ENCODE data around the gene PLD6. TPM values are rescaled to one million over a fixed set of nuclear protein-coding genes. Genes with fewer than 3 reads are reported as not detected.
A peak's percentile ranks its signal among the peaks of the same experiment; 100 is the strongest.
"Not testable (repeated sequence)": the region's sequence is repeated elsewhere in the genome, so short reads cannot be mapped to it uniquely, and the experiment has no call there.

Gene PLD6
- total RNA-seq, 1 donor from 2014 or later: 6.4 TPM

DNA sequence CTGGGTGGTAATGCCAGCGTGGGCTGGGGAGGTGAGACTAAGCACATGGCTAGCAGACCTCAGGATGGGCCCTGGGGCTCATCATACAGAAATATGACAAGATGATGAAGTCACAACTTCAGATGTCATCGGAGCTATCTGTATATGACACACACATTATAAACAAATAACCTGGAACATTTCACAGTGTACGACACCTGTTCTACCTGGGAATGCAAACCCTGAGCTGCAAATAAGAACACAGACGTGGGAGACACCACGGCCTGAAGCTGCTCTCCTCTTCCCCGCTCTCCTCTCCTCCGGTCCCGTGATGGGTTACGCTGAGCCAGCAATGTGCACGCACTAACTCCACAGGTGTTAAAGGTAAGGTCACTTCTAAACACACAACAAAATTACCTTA lies 4.9 kb downstream of the PLD6 start:
- DNase-seq (ENCODE audit: low spot score): no peak

DNA sequence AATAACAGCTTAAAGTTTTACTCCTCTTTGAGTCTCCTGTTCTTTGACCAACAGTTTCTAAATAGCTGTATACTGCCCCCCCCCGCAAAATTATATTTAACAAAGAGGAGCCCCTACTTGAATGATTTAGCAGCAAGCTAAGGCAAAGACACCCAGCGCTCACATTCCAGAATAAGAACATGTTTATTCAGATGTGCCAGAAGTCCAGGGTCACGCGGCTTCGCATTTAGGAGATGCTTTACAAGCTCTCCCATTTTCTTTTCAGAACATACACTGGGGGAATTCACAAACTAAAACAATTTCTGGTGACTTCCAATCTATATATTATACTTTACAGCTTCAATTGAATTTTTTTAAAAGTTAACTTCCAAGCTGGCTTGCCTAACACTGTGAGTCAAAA lies 5.3 kb downstream of the PLD6 start:
- DNase-seq (ENCODE audit: low spot score): peak; percentile 60

DNA sequence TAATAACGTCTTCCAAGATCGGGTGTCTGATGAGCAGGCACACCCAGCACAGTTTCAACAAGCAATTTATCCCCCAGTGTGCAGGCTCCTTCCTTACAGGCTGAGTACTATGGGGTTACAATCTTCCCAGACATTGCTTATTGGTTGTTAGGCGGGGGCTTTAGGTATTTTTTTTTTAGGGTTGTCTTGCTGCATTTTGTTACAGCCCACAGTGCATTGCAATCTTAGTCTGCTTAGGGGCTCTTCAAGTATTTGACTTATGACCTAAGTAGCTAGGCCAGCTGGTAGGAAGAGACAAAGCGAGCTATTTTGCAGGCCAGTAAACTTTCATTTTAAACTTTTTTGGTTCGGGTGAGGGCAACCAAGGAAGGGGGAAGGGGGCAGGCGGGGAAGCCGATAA lies 5.8 kb downstream of the PLD6 start:
- no peak for DNase-seq (ENCODE audit: low spot score)

DNA sequence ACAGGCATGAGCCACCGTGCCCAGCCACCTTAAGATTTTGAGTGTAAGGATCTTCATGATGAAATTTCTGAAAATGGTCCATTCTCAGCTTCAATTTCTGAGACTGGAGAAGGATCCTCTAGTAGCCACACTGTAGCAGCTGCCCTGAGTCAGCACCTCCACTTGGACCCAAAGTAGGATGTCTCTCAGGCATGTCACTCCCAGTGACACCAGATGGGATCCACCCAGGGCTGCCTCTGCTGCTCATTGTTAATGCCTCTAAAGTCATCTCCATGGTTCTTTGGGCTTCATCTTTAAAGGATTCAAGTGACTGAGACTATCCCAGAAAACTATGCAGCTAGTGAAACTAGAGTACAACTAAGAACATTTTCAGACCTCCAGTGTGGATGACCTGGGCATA lies 7.9 kb downstream of the PLD6 start:
- no peak for DNase-seq (ENCODE audit: low spot score)

DNA sequence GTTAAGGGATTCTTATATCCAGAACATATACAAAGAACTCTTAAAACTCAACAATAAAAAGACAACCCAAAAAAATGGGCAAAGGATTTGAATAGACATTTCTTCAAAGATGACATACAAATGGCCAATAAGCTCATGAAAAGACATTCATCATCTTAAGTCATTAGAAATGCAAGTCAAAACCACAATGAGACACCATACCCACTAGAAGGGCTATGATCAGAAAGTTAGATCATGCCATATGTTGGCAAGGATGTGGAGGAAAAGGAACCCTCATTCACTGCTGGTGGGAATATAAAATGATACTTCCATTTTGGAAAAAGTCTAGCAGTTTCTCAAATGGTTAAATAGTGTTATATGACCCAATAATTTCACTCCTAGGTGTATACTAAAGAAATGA lies 9.4 kb downstream of the PLD6 start:
- DNase-seq (ENCODE audit: low spot score): no peak

DNA sequence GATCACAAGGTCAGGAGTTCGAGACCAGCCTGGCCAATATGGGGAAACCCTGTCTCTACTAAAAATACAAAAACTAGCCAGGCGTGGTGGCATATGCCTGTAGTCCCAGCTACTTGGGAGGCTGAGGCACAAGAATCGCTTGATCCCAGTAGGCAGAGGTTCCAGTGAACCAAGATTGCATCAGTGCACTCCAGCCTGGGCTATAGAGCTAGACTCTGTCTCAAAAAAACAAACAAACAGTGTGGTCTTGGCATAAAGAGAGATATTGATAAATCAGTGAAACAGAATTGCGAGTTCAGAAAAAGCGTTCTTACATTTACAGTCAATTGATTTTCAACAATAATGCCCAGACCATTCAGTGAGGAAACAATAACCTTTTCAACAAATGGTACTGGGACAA lies 10.7 kb downstream of the PLD6 start:
- DNase-seq (ENCODE audit: low spot score): not testable (repeated sequence)

DNA sequence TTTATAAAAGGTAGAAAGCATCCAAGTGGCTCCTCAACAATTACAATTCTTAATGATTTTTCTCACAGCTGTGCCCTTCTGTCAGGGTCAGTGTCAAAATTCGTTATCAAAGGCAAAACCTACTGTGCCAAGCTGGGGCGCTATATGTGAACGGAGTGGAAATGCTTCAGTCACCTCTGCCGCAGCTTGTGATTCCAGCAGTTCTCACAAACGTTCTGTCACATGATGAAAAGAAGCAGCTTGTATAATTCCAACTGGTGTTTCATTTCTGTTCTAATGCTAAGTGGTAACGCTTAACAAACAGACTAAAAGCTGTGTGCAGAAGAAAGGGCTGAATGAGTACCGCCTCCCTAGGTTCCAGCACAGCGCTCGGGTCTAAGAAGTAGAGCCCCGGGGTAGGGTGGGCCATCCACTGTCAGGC lies 14.2 kb downstream of the PLD6 start:
- no peak for DNase-seq (ENCODE audit: low spot score)

DNA sequence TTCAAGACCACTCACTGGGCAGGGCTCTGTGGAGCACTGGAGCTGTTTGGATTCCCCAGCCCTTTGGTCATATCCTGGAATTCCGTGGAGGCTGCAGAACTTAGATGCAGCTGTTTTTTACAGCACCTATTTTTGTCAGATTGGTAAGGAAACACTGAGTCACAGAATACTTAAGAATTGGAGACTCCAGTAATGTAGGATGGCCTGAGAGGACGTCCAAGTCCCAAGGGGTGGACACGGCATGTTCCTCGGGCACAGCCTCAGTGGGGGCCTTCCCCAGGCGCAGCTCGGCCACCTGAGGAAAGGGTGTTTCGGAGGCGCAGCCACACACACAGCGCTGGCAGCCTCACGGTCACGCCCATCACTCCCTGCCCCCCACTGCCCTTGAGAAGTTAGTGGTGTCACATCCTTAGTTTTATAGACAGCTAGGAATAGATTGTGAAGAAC lies 14.8 kb downstream of the PLD6 start:
- DNase-seq (ENCODE audit: low spot score): no peak

DNA sequence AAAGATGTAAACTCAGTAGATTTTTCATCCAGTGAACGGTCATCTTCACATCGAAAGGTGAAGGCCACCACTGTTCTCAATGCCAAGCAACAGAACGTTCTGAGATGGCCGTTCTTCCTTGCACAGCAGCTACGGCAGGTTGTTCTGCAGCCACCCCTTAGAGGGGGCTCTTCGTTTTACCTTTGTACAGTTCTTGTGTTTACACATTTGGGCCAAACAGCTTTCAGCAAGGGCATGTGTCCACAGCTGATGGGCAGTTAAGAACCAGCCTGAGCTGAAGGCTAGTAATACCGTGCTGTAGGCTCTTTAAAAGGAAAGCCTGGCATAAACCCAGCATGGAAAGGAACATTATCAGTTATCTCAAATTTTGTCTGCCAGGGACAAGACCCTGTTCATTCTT lies 15.9 kb downstream of the PLD6 start:
- no peak for DNase-seq (ENCODE audit: low spot score)

DNA sequence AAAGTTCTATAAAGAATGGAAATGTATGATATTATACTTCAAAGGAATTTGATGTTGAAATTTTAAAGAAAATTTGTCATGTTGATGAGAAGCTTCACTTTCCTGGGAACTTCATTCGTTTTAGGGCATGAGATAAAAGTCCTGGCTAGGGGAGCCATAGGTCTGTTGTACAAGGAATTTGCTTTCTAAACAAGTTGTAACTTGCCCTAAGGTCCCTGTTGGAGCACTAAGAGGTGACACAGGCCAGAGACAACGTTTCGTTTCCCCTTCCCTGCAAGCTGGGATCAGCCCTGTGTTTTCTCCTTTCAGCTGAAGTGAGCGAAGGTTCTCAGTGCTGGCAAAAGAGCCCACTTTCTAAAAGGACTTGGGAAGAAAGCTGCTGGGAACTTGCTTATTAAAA lies 16.6 kb downstream of the PLD6 start:
- DNase-seq (ENCODE audit: low spot score): no peak

DNA sequence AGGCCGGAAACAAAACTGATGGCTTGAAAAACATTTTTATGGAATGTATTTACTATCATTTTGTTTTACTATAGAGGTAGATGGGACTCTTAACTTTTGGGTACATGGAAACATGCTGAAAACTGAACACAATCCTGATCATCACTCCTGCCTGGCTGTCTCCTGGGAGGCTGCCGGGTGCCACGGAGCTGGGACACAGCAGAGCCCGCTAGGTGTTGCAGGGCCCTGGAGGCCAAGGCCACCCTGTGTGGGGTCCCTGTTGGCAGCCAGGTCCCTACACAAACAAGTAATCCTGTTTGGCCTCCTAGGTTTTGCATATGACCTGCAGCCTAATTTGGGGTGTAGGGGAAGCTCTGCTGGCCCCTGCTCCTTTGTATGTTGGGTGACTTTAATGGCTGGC lies 17.5 kb downstream of the PLD6 start:
- no peak for DNase-seq (ENCODE audit: low spot score)

DNA sequence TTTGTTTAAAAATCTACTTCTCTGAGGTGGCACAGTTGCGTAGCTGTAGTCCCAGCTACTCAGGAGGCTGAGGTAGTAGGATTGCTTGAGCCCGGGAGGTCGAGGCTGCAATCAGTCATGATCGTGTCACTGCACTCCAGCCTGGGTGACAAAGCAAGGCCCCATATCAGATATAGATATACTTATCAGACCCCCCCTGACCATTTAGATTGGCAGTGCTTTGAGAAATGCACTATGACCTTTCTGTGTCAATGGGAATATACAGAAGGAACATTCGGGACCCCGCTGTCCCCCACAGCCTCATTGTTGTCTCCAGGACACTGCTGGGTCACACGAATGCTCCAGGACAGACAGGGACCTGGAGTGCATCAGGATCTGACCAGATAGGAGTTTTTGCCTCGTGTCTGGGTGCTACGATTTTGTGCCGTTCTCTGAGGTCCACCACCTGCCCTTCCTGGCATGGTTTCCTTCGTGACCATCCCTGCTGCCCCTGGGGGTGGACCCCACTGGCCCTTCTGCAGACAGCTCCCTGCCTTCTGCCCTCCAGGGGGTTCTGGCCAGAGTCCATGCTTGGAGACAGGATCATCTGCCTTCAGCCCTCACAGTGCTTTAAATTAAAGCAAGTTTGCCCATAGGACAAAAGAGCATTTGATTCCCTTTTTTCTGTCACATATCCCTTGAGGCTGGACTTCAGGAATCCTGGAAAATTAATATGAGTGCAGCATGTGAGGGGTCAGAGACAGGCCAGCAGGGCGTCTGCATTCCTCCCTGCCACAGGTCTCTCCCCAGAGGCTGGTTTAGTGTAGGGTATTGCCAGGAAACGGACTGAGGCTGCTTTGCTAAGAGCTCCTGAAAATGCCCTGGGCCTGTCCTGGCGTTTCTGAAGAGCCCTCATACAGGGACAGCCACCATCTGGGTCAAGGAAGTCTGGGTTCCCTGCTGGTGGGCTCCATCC lies 19.3 kb downstream of the PLD6 start:
- DNase-seq (ENCODE audit: low spot score): no peak

DNA sequence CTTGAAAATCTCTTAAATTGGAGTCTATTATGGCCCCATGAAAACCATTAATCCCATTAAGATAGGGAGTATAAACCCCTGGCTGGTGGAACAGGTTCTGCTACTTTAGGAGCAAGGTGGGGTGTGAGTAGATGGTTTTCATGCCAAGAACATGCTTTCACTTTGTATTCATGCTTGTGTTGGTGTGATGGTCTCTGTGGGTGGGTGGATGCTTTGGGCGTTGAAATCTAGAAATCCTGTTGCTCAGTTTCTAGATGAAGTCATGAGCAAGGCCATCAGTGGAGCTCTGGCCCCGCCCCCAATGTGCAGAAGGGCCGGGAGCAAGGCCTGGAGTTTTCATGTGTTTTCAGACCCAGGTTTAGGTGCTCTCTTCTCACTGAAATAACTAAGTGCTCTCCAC lies 20.1 kb downstream of the PLD6 start:
- no peak for DNase-seq (ENCODE audit: low spot score)

DNA sequence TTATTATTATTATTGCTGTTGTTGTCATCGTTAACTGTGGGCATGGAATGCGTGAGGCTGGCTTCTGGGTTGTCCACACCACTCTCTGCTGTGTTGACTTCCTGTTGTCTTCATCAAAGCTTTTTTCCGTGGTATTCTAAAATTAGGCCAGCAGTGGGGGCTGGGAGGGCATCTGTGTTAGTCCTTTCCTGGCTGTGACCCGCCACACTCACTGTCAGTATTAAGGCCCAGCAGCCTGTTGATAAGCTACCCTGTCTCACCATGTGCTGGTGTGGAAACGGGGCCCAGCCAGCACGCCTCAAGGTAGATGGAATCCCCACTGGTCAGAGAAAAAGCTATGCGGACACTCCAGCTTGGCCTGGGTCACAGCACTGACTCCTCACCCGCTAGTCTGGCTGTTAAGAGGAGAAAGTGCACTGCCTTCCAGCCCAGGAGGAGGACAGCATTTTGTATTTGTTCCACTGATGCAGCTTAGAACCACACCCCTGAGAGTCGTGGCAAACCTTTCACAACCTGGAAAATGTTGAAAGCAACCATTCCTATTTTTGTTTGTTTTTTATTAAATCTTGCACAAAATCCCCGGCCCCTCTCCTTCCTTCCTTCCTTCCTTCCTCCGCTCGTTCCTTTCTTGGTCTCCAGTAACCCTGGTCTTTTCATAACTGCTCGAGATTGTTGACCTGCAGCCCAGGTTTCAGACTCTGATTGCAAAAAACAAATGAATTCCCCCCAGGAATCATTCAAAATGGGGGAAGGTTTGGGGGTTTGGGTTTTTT lies 21.0 kb downstream of the PLD6 start:
- not testable (repeated sequence) for DNase-seq (ENCODE audit: low spot score)

DNA sequence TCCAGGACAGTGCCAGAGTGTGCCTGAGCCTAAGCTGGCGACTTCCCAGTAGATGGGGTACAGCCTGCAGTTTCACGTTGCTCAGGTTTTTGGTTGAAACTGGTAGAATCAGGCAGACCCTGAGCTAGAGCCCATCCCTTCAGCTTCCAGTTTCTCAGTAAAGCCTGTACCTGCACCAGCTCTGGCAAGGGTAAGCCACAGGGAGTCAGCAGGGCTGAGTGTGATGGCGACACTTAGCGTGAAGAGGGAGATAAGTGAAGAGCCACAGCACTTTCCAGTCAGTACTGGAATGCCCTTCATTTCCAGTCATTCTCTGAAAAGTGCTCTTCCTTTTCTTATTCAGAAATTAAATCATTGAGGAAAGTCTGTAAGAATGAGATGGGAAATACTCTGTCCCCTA lies 22.4 kb downstream of the PLD6 start:
- no peak for DNase-seq (ENCODE audit: low spot score)

DNA sequence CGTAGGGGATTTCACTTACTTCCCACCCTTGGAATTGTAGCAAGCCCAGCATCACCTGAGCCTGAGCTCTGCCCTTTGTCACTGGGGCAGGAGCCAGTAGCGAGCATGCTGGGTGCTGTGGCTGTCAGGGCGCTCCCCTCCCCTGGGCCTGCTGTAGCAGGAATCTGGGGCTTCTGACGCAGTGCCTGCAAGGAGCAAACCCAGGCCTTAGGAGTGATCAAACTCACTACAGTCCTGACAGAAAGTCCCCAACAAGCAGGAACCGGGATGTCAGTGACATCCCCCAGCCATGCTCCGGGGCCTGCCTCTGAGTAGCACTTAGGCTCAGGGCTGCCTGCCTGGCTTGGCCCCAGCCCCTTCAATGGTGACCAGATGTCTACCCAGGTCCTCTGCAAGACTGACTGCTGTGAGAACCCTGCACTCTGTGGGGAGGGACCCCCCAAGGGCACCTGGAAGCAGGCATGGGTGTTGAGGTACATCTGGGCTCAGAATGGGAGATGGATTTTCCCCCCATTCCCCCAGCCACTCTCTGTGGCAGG lies 23.5 kb downstream of the PLD6 start:
- no peak for DNase-seq (ENCODE audit: low spot score)

DNA sequence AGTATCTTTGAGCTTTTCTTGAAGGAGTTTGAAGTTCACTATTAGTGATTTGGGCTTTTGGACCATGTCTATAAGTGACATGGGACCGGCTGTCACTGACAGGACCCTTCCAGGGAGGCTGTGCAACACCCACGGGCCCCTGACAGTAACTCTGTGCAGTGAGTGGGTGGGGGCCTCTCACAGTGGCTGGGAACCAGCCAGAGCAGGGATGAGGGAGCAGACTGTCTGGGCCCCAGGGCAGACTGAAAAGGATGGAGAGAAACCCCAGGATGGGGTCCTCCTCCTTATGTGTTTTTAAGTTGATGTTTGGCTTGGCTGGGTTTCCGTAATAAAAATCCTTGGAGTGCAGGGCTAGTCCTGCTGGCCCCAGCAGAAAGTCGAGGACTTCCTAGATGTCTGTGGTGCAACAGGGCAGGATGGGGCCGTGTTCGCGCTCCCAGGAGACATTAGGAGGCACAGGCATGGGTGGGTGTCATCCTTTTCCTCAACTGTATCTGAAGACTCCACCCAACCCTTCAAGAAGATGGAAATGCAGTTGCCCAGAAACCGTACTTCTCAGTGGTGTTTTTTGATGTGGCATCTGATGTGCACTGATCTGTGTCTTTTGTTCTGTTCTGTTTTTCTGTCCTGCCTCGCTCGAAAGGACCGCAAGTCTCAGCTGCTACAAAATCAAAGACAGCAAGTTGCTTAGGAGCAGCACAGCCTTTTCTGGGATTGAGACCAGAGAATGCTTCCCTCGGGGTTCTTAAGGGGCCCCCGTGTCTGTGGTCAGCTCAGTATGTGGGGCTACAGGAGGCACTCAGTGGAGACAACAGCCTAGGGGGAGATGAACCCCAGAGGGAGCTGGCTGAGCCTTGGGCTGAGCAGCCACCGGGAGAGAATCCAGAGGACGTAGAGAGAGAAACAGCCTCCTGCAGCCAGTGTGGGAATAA lies 24.2 kb downstream of the PLD6 start:
- no peak for DNase-seq (ENCODE audit: low spot score)

DNA sequence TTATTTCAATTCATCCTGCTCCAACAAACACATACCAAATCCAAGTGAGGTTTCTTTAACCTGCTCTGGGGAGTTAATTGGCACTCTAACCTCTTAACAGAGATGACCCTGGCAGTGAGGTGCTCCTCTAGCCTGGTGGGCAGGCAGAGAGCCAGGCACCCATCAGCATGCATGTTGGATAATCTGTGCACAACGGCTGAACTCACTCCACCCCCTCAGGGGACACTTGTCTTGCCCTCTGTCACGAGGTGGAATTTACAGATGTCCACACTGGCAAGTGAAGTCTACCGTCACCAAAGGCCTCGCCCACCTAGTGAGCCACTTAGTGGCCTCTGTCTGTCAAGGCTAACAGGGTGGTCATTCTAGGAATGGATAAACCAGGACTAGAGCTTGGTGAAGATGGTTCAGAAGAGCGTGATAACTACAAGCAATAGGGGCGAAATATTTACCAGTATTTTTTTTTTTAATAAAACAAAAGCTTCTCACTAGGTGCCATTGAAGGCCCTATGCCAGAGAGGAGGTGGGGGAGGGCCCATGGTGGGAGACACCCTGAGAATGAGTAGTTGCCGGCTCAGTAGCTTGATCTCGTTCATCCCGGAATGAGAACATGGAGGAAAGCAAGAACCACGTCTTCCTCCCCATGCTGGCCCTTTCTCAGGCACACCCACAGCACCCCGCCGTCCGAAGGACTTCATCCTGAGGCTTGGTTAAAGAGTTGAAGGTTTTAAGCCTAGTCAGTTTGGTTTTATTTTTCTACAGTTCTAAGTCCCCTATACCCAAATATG lies 25.2 kb downstream of the PLD6 start:
- no peak for DNase-seq (ENCODE audit: low spot score)

DNA sequence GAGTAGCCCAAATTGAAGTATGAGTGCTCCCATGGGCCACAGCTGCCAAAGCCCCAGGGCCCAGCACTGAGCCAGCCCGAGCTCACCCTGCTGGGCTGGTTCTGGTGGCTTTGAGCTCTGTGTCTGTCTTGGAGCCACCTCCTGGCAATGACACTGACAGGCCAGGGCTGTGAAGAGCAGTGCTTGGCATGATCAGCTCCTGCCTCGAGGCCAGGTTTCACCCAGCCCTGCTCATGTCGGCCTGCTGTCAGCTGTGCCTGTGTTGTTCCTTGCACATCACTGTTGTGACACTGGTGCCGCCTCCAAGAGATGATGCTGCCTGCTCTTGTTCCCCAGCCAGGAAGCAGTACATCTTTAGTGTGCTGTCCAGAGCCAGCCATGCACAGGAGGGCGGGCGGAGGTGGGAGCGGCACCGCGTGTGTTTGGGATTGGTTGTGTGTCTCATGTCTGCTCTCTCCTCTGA lies 26.0 kb downstream of the PLD6 start:
- DNase-seq (ENCODE audit: low spot score): no peak

DNA sequence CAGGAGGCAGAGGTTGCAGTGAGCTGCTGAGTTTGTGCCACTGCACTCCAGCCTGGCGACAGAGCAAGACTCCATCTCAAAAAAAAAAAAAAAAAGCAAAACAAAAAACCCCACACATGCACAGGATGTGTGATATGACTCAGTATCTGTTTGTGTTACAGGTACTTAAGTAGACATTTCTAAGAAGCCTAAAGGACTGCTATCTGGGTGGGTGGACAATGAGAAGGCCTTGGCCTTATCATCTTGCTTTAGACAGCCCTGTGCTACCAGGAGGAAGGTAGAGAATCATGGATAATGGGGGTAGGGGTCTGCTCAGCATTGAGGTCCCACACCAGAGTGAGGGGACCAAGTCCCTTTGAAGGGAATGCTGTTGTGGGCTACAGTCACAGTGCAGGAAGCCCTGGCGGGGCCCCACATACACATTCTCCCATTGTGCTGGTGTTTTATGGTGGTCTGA lies 26.7 kb downstream of the PLD6 start:
- no peak for DNase-seq (ENCODE audit: low spot score)

DNA sequence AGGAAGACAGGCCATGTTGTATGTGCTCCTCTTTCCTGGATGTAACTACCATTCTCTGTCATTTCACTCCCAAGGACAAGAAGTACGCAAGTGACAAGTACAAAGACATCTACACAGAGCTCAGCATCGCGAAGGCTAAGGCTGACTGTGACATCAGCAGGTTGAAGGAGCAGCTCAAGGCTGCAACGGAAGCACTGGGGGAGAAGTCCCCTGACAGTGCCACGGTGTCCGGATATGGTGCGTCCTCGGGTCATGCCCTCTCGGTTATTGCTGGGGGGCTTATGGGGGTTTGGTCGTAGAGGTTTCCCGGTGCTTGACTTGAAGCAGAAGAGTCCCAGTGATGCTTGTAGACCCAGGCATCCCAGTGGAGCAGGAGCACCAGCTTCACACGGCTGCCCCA lies 29.0 kb downstream of the PLD6 start:
- DNase-seq (ENCODE audit: low spot score): no peak
